Limb (tissue), 2 donors: ENCODE data around the gene PSD2.

Experiments used
- DNase-seq, 2 donors: peaks; one replicate each; pipeline ENCODE4 v3.0.0-alpha.2; 2016; ENCODE audit errors: extremely low spot score in 2 of 2

Gene PSD2

GRCh38 chr5:139872851-139873794, 77.5 kb downstream of the PSD2 start:
- DNase-seq: no peak

GRCh38 chr5:139875957-139876356, 80.3 kb downstream of the PSD2 start:
- no peak for DNase-seq

- no peak for DNase-seq
Measured at GRCh38 chr5:139877129-139877597, 81.6 kb downstream of the PSD2 start.

GRCh38 chr5:139878093-139878492, 82.5 kb downstream of the PSD2 start:
- DNase-seq: no peak

GRCh38 chr5:139880416-139881142, 85.0 kb downstream of the PSD2 start:
- no peak for DNase-seq

- no peak for DNase-seq
Measured at GRCh38 chr5:139881143-139881733, 85.6 kb downstream of the PSD2 start.

- DNase-seq: no peak
Measured at GRCh38 chr5:139882316-139882715, 86.7 kb downstream of the PSD2 start.

- DNase-seq: peak in 1 of 2 donors; percentile 58
Measured at GRCh38 chr5:139882961-139883539, 87.4 kb downstream of the PSD2 start.

GRCh38 chr5:139884144-139884543, 88.5 kb downstream of the PSD2 start:
- DNase-seq: no peak

- DNase-seq: no peak
Measured at GRCh38 chr5:139884734-139885133, 89.1 kb downstream of the PSD2 start.

GRCh38 chr5:139885172-139885856, 89.7 kb downstream of the PSD2 start:
- no peak for DNase-seq

GRCh38 chr5:139885857-139886208, 90.2 kb downstream of the PSD2 start:
- DNase-seq: no peak

GRCh38 chr5:139886213-139886612, 90.6 kb downstream of the PSD2 start:
- DNase-seq: no peak

GRCh38 chr5:139888370-139888769, 92.8 kb downstream of the PSD2 start:
- DNase-seq: no peak

GRCh38 chr5:139889410-139889809, 93.8 kb downstream of the PSD2 start:
- DNase-seq: no peak

GRCh38 chr5:139893873-139894272, 98.3 kb downstream of the PSD2 start:
- no peak for DNase-seq
